ENCODE measurements around the gene ADAM15.

The ADAM15 gene

GRCh38 chr1:155030243-155030795 lies 20.8 kb upstream of the ADAM15 start:
- H3K36me3 Mint-ChIP-seq = no peaks in the 10 kb centered on the region
- H3K4me1 Mint-ChIP-seq = no peaks in the 10 kb centered on the region
- CTCF ChIA-PET = interaction anchor here (0.8 kb wide), 1 partner anchor 9 kb away, joined by 3 read pairs; no protein-coding TSS in a partner anchor
- no peak overlapping the region for H3K27ac Mint-ChIP-seq
- DNase-seq = no peak
- no peaks in the 10 kb centered on the region for H3K9me3 Mint-ChIP-seq
- peaks cover 48% of the 10 kb centered on the region for H3K27me3 Mint-ChIP-seq
- H3K4me3 Mint-ChIP-seq = no peak overlapping the region

- Mint-ChIP-seq H3K4me3 (no peak overlapping the region), H3K36me3 (no peaks in the 10 kb centered on the region), H3K27ac (no peak overlapping the region), H3K9me3 (no peaks in the 10 kb centered on the region), H3K27me3 (peaks cover 48% of the 10 kb centered on the region), H3K4me1 (no peaks in the 10 kb centered on the region)
- no peak for DNase-seq
- CTCF ChIA-PET = interaction anchor here (0.8 kb wide), 1 partner anchor 9 kb away, joined by 3 read pairs; no protein-coding TSS in a partner anchor
These were observed 20.2 kb upstream of the ADAM15 start for GRCh38 chr1:155030899-155031298.

GRCh38 chr1:155032886-155033285 lies 18.2 kb upstream of the ADAM15 start:
- Mint-ChIP-seq H3K36me3 (no peaks in the 10 kb centered on the region), H3K9me3 (no peaks in the 10 kb centered on the region), H3K4me3 (no peak overlapping the region), H3K27ac (no peak overlapping the region), H3K27me3 (peaks cover 64% of the 10 kb centered on the region), H3K4me1 (no peaks in the 10 kb centered on the region)
- CTCF ChIA-PET = interaction anchor here (1.8 kb wide), 1 partner anchor 15 kb away, joined by 6 read pairs; no protein-coding TSS in a partner anchor
- DNase-seq = no peak

- Mint-ChIP-seq H3K36me3 (no peaks in the 10 kb centered on the region), H3K4me3 (no peak within 1 kb of the TSS), H3K27ac (no peak within 1 kb of the TSS), H3K4me1 (no peaks in the 10 kb centered on the region), H3K27me3 (peaks cover 70% of the 10 kb centered on the region), H3K9me3 (no peaks in the 10 kb centered on the region)
- CTCF ChIA-PET = interaction anchor here (1.0 to 1.8 kb wide), 2 partner anchors 14 to 16 kb away, joined by 3 to 6 read pairs; no protein-coding TSS in a partner anchor
- DNase-seq = no peak
These were observed 17.6 kb upstream of the ADAM15 start, which contains the start of the genes DCST1 and DCST2 for GRCh38 chr1:155033524-155033923. TSS of gene DCST1 (plus strand) at chr1:155033824. CDS start at chr1:155034037, 213 bp downstream. TSS of gene DCST2 (minus strand) at chr1:155033781. CDS start at chr1:155033701, 80 bp downstream.

- Mint-ChIP-seq H3K4me1 (peaks cover 5% of the 10 kb centered on the region), H3K9me3 (no peaks in the 10 kb centered on the region), H3K27me3 (peaks cover 72% of the 10 kb centered on the region), H3K36me3 (no peaks in the 10 kb centered on the region), H3K4me3 (no peak overlapping the region), H3K27ac (no peak overlapping the region)
- DNase-seq = no peak
- CTCF ChIA-PET = interaction anchor here (1.0 to 1.8 kb wide), 2 partner anchors 15 to 17 kb away, joined by 3 to 6 read pairs; no protein-coding TSS in a partner anchor
These were observed 16.6 kb upstream of the ADAM15 start for GRCh38 chr1:155034318-155035208.

- Mint-ChIP-seq H3K27ac (no peak overlapping the region), H3K36me3 (no peaks in the 10 kb centered on the region), H3K27me3 (peaks cover 68% of the 10 kb centered on the region), H3K4me3 (no peak overlapping the region), H3K4me1 (peaks cover 5% of the 10 kb centered on the region), H3K9me3 (no peaks in the 10 kb centered on the region)
- CTCF ChIA-PET = no interaction called here
- DNase-seq = no peak
These were observed 15.2 kb upstream of the ADAM15 start for GRCh38 chr1:155035936-155036335.

- CTCF ChIA-PET = interaction anchor here (0.7 to 17.5 kb wide), 2 partner anchors 21 to 52 kb away, joined by 3 to 220 read pairs; partner anchors contain the start of genes ADAM15 and EFNA4
- Mint-ChIP-seq H3K9me3 (no peaks in the 10 kb centered on the region), H3K27me3 (peaks cover 72% of the 10 kb centered on the region), H3K4me1 (peaks cover 5% of the 10 kb centered on the region), H3K27ac (no peak overlapping the region), H3K36me3 (no peaks in the 10 kb centered on the region), H3K4me3 (no peak overlapping the region)
- no peak for DNase-seq
These were observed 14.1 kb upstream of the ADAM15 start for GRCh38 chr1:155037043-155037442.

GRCh38 chr1:155037851-155038441 lies 13.2 kb upstream of the ADAM15 start:
- Mint-ChIP-seq H3K4me1 (peaks cover 5% of the 10 kb centered on the region), H3K36me3 (no peaks in the 10 kb centered on the region), H3K9me3 (no peaks in the 10 kb centered on the region), H3K4me3 (no peak overlapping the region), H3K27ac (no peak overlapping the region), H3K27me3 (peaks cover 72% of the 10 kb centered on the region)
- CTCF ChIA-PET = interaction anchor here (0.7 to 17.5 kb wide), 2 partner anchors 20 to 51 kb away, joined by 3 to 220 read pairs; partner anchors contain the start of genes ADAM15 and EFNA4
- no peak for DNase-seq

GRCh38 chr1:155038602-155039307 lies 12.4 kb upstream of the ADAM15 start:
- Mint-ChIP-seq H3K4me1 (peaks cover 6% of the 10 kb centered on the region), H3K9me3 (no peaks in the 10 kb centered on the region), H3K36me3 (no peaks in the 10 kb centered on the region), H3K27ac (no peak overlapping the region), H3K4me3 (no peak overlapping the region), H3K27me3 (peaks cover 70% of the 10 kb centered on the region)
- CTCF ChIA-PET = interaction anchor here (0.9 to 17.5 kb wide), 3 partner anchors 8 to 46 kb away, joined by 3 to 220 read pairs (median 3); partner anchors contain the start of genes ADAM15 and EFNA4
- no peak for DNase-seq

- H3K27ac Mint-ChIP-seq = no peak overlapping the region
- H3K4me3 Mint-ChIP-seq = no peak overlapping the region
- no peaks in the 10 kb centered on the region for H3K36me3 Mint-ChIP-seq
- DNase-seq = no peak
- CTCF ChIA-PET = interaction anchor here (0.9 to 17.5 kb wide), 3 partner anchors 9 to 46 kb away, joined by 3 to 220 read pairs (median 3); partner anchors contain the start of genes ADAM15 and EFNA4
- peaks cover 9% of the 10 kb centered on the region for H3K4me1 Mint-ChIP-seq
- no peaks in the 10 kb centered on the region for H3K9me3 Mint-ChIP-seq
- H3K27me3 Mint-ChIP-seq = peaks cover 67% of the 10 kb centered on the region
These were observed 11.8 kb upstream of the ADAM15 start for GRCh38 chr1:155039308-155039669.

- H3K9me3 Mint-ChIP-seq = no peaks in the 10 kb centered on the region
- peaks cover 19% of the 10 kb centered on the region for H3K4me1 Mint-ChIP-seq
- no peaks in the 10 kb centered on the region for H3K36me3 Mint-ChIP-seq
- H3K4me3 Mint-ChIP-seq = no peak overlapping the region
- H3K27me3 Mint-ChIP-seq = peaks cover 59% of the 10 kb centered on the region
- H3K27ac Mint-ChIP-seq = no peak overlapping the region
- CTCF ChIA-PET = interaction anchor here (0.5 to 17.5 kb wide), 4 partner anchors 9 to 51 kb away, joined by 3 to 220 read pairs (median 3); partner anchors contain the start of genes ADAM15 and EFNA4
- DNase-seq = no peak
These were observed 10.6 kb upstream of the ADAM15 start for GRCh38 chr1:155040358-155041093.

- peaks cover 50% of the 10 kb centered on the region for H3K27me3 Mint-ChIP-seq
- H3K4me1 Mint-ChIP-seq = peaks cover 19% of the 10 kb centered on the region
- CTCF ChIA-PET = interaction anchor here (1.3 to 17.5 kb wide), 9 partner anchors 15 to 562 kb away, joined by 3 to 220 read pairs (median 6); partner anchors contain the start of genes ADAM15, EFNA4, KRTCAP2 and PBXIP1
- H3K9me3 Mint-ChIP-seq = no peaks in the 10 kb centered on the region
- no peaks in the 10 kb centered on the region for H3K36me3 Mint-ChIP-seq
- DNase-seq = no peak
- no peak overlapping the region for H3K27ac Mint-ChIP-seq
- no peak overlapping the region for H3K4me3 Mint-ChIP-seq
These were observed 8.3 kb upstream of the ADAM15 start for GRCh38 chr1:155042789-155043188.

GRCh38 chr1:155043301-155043702 lies 7.8 kb upstream of the ADAM15 start:
- Mint-ChIP-seq H3K9me3 (no peaks in the 10 kb centered on the region), H3K4me1 (peaks cover 19% of the 10 kb centered on the region), H3K27ac (no peak overlapping the region), H3K4me3 (no peak overlapping the region), H3K36me3 (no peaks in the 10 kb centered on the region), H3K27me3 (peaks cover 46% of the 10 kb centered on the region)
- CTCF ChIA-PET = interaction anchor here (0.9 to 17.5 kb wide), 11 partner anchors 15 to 562 kb away, joined by 3 to 220 read pairs (median 6); partner anchors contain the start of genes ADAM15, EFNA4 and PBXIP1
- no peak for DNase-seq
